Fibroblast of mammary gland (primary cell): ENCODE data around the gene NPY2R.

Experiments
- DNase-seq: peaks from one replicate; pipeline ENCODE4 v3.0.0-alpha.2; 2010; ENCODE audit warnings: low read depth
- H3K4me3 ChIP-seq: 2 replicates; pipeline ENCODE4 v1.5.1; 2011; ENCODE audit warnings: low read depth, mild to moderate bottlenecking, low read length, moderate library complexity; ENCODE audit not compliant: control insufficient read depth
- TF ChIP-seq, protein P1 (sequence below): conservative IDR thresholded peaks from 2 replicates; pipeline ENCODE4 v1.5.1; 2011; ENCODE audit warnings: low read depth, low read length, inconsistent platforms; ENCODE audit not compliant: control insufficient read depth, insufficient read depth

NPY2R gene

DNA sequence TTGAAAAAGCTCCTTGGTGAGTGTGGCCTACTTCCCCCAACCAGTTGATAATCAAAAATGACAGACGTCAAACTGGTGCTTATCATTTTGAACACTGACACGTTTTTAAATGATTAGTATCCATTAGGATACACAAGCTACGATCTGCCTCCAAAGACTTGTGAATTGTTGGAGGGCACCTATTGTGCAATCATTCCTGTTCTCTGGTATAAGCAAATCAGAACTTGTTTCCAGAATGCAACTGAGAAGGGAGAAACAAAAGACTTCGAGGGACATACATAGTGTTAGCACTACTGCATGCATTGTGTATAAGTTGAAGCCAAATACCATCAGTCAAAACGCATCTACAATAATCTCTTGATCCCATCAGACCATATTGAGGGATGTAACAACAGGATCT, 11.6 kb downstream of the NPY2R start:
- DNase-seq = no peak
- TF ChIP-seq, protein P1, sequence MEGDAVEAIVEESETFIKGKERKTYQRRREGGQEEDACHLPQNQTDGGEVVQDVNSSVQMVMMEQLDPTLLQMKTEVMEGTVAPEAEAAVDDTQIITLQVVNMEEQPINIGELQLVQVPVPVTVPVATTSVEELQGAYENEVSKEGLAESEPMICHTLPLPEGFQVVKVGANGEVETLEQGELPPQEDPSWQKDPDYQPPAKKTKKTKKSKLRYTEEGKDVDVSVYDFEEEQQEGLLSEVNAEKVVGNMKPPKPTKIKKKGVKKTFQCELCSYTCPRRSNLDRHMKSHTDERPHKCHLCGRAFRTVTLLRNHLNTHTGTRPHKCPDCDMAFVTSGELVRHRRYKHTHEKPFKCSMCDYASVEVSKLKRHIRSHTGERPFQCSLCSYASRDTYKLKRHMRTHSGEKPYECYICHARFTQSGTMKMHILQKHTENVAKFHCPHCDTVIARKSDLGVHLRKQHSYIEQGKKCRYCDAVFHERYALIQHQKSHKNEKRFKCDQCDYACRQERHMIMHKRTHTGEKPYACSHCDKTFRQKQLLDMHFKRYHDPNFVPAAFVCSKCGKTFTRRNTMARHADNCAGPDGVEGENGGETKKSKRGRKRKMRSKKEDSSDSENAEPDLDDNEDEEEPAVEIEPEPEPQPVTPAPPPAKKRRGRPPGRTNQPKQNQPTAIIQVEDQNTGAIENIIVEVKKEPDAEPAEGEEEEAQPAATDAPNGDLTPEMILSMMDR = no peak
- H3K4me3 ChIP-seq = no peak overlapping the region

DNA sequence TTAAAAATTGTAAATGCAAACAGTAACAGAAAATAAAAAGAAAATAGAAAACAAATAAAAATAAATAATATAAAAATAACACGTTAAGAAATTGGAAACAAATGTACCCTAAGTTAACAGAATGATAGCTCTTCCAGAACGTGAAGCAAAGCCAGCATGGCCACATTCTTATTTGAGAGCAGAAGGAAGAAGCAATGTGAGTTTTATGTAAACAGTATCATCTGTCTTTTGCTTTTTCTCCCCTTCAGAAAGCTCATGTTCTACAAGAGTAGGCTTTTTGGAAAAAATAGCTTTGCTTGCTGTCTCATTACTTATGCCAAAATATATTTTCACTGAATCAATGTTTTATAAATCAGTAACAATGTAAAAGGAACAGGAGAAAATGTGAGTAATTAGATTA, 18.7 kb downstream of the NPY2R start:
- no peak for DNase-seq
- H3K4me3 ChIP-seq = no peak overlapping the region
- TF ChIP-seq, protein P1 = no peak

DNA sequence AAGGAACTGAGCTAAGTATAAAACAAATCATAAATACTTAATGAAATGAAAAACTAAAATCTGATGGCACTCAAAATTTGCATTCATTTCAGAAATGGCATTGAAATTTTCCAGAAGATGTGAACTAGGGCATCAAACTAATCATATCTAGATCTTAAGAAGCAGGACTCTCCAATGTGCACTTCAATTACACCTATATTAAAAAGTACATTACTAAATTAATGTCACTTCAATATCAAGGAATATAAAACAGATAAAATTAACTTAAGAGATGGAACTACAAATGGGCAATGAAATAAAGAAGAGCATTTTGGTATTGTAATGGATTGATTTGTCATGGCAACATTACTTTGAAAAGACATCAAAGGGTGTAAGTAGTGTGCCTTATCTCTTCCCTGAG, 20.3 kb downstream of the NPY2R start:
- TF ChIP-seq, protein P1 = no peak
- no peak for DNase-seq
- no peak overlapping the region for H3K4me3 ChIP-seq

DNA sequence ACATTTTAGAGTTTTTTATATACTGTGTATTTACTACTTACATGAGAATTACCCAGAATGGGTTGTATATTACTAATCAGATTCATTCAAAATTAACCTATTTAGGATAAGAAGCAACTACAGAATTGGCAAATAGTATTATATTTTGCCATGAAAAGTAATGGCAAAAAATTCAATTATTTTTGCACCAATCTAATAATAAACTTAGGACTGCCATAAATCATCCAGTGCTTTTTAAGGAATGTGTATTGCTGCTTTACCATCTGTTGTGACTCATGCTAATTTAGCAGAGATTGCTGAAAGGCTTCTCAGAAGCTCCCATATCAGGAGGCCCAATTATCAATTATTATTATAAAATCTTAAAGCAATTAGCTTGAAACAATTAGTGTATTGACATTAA, 24.0 kb downstream of the NPY2R start:
- no peak overlapping the region for H3K4me3 ChIP-seq
- DNase-seq = peak; percentile 11
- TF ChIP-seq, protein P1 = no peak

GRCh38 chr4:155234206-155234605, 25.8 kb downstream of the NPY2R start:
- TF ChIP-seq, protein P1 = no peak
- no peak for DNase-seq
- H3K4me3 ChIP-seq = no peak overlapping the region

DNA sequence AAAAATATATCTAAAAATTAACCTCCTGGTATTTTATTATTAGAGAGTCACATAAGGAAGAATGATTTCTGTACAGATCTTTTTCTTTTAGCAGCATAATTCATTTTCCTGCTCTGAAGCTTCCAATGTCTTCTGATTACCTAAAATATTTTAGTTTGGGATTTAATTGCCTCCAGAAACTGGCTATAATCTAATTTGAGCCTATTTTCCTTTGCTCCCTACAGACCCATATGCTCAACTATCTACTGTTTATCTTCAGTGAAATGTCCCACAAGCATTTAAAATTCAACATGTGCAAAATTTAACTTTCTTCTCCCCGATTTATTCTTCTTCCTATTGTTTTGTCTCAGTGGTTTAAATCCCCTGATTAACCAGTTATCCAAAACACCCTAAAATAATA, 29.1 kb downstream of the NPY2R start:
- TF ChIP-seq, protein P1 = no peak
- H3K4me3 ChIP-seq = no peak overlapping the region
- DNase-seq = no peak

- H3K4me3 ChIP-seq = no peak overlapping the region
- TF ChIP-seq, protein P1 = no peak
- no peak for DNase-seq
Observed at GRCh38 chr4:155241225-155241624, 32.8 kb downstream of the NPY2R start.
